Caco-2 (cell line): ENCODE data around the gene R3HDM2. TPM values are rescaled to one million over a fixed set of nuclear protein-coding genes. Genes with fewer than 3 reads are reported as not detected.
"Not testable (repeated sequence)": the region's sequence is repeated elsewhere in the genome, so short reads cannot be mapped to it uniquely, and the experiment has no call there.

Experiments
- BruUV-seq: library from RNA; stranded (reverse); fragments of 400-500 nt; replicated peaks from 2 replicates; lab custom pipeline; 2021; lab: Mats Ljungman, UMichigan
- CTCF ChIA-PET: fragments of 300-600 bp; sonication (Branson Sonifier 250); formaldehyde crosslinking; loops from one replicate; lab custom pipeline; 2022; ENCODE audit warnings: antibody characterized with exemption; lab: Charles Lee
- POLR2A ChIA-PET: fragments of 300-600 bp; sonication (Branson Sonifier 250); formaldehyde crosslinking; loops from one replicate; lab custom pipeline; 2022; ENCODE audit warnings: antibody characterized with exemption; lab: Charles Lee
- DNase-seq, 2 experiments: peaks; one replicate each; pipeline versions ENCODE4 v3.0.0 to v3.0.0-alpha.2; 2020 to 2022
- H3K27me3 ChIP-seq: replicated peaks from 2 replicates; pipeline ENCODE4 v1.6.0; 2011; ENCODE audit warnings: low read length; ENCODE audit not compliant: control insufficient read depth, insufficient read depth
- H3K36me3 ChIP-seq: 2 replicates; pipeline ENCODE4 v1.5.1; 2011; ENCODE audit warnings: low read length; ENCODE audit not compliant: control insufficient read depth, insufficient read depth
- H3K4me1 ChIP-seq: fragments of 250-450 bp; sonication (Bioruptor Pico); 2 replicates; pipeline ENCODE4 v1.5.1; 2020; ENCODE audit warnings: mild to moderate bottlenecking
- H3K4me3 ChIP-seq: 2 replicates; pipeline ENCODE4 v1.5.1; 2011; ENCODE audit warnings: low read depth, mild to moderate bottlenecking, control low read depth, low read length
- H3K9me3 ChIP-seq: fragments of 250-450 bp; sonication (Bioruptor Pico); 2 replicates; pipeline ENCODE4 v1.5.1; 2020; ENCODE audit warnings: mild to moderate bottlenecking, moderate library complexity
- H3K27ac Mint-ChIP-seq: one replicate; pipeline ENCODE4 v1.8.0; 2022; ENCODE audit warnings: mixed read lengths; ENCODE audit not compliant: unreplicated experiment
- H3K27me3 Mint-ChIP-seq: one replicate; pipeline ENCODE4 v1.8.0; 2022; ENCODE audit warnings: mixed read lengths; ENCODE audit not compliant: insufficient read depth, unreplicated experiment
- H3K36me3 Mint-ChIP-seq: one replicate; pipeline ENCODE4 v1.8.0; 2022; ENCODE audit warnings: mild to moderate bottlenecking, mixed read lengths; ENCODE audit not compliant: insufficient read depth, unreplicated experiment
- H3K4me1 Mint-ChIP-seq: one replicate; pipeline ENCODE4 v1.8.0; 2022; ENCODE audit warnings: low read depth, mixed read lengths; ENCODE audit not compliant: unreplicated experiment
- H3K4me3 Mint-ChIP-seq: one replicate; pipeline ENCODE4 v1.8.0; 2022; ENCODE audit warnings: mild to moderate bottlenecking, moderate library complexity, mixed read lengths; ENCODE audit not compliant: unreplicated experiment
- H3K9me3 Mint-ChIP-seq: one replicate; pipeline ENCODE4 v1.8.0; 2022; ENCODE audit warnings: mixed read lengths; ENCODE audit not compliant: unreplicated experiment
- intact Hi-C: fragments of 100-400 bp; cut with micrococcal nuclease; formaldehyde crosslinking; loops from one replicate; pipeline ENCODE4 v1.10.0; 2022; ENCODE audit not compliant: unreplicated experiment
- total RNA-seq: library from RNA; stranded (reverse); gene quantifications from 2 replicates; pipeline ENCODE4 v1.2.3, GENCODE V29; 2022
- TF ChIP-seq, protein P1 (sequence below), 2 experiments: fragments of 200-600 bp in 1 of 2; IDR thresholded peaks; 1 replicate in 1 of 2; 2 replicates in 1 of 2; pipeline versions ENCODE4 v1.5.1 to v1.8.0; 2011 to 2022; ENCODE audit warnings: antibody characterized with exemption in 1 of 2, control low read depth in 1 of 2, inconsistent platforms in 1 of 2, low read depth in 1 of 2, low read length in 1 of 2, mild to moderate bottlenecking in 1 of 2, moderate library complexity in 1 of 2; ENCODE audit not compliant: insufficient read depth in 1 of 2, severe bottlenecking in 1 of 2, unreplicated experiment in 1 of 2

Gene R3HDM2
- total RNA-seq, 1 experiment from 2014 or later = 33.7 TPM

DNA sequence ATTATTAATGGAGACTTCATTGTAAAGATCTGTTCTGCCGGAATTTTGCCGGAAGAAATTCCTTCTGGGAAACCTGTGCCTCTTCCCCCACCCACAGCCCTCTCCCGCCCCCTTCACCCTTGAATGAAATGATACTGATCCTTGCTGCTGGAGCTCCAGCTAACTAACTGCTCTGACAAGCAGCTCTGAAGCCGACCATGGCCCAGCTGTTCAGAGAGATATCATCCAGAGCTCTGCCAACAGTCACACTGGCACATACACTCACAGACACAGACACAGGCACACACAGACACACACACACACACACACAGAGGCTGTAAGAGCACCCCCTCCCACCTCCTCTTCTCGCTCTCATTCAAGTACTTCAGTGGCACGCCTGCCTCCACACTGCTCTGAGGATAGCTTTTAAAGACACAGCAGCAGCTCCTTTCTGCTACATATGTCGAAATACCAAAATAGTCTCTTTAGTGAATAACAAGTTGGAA, 88.6 kb downstream of the R3HDM2 start:
- no peak overlapping the region for H3K27ac Mint-ChIP-seq
- no TSS peak for BruUV-seq
- H3K4me3 Mint-ChIP-seq = no peak overlapping the region

DNA sequence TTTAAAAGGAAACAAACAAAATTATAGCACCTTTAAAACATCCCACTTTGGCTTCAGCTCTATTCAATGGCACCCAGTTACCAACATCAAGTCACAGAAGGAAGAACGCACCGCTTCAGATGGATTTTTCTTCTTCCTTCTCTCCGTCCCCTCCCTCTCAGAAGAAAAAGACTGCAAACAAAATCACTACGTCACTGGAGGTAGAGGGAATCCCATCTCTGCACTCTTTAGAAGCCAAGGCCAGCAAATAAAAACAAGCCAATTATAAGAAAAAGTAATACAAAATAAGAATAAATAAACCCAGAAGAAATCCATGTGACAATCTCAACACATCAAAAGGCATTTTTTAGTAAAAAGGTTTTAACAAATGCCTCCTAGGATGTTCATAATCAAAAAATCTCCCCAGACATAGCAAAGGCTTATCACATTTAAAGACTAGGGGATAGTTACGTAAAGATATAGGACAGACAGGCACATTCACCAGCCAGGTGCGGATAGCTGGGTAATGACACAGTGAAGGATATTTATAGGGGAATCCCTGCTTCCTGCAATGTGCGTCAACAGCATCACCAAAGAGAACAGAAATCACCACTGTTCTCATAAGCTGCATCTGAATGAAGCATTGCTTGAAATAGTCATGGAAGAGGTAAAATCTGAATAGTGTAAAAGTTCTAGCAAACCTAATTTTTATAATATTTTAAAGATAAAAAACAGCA, 89.4 kb downstream of the R3HDM2 start:
- H3K4me3 ChIP-seq = no peak overlapping the region
- ChIA-PET CTCF (no interaction called here), POLR2A (no interaction called here)
- no TSS peak for BruUV-seq
- no peaks in the 10 kb centered on the region; the same call in 1 of the 2 replicates for H3K4me1 ChIP-seq
- H3K27me3 Mint-ChIP-seq = no peaks in the 10 kb centered on the region
- intact Hi-C loops = no loop called here
- TF ChIP-seq, protein P1, sequence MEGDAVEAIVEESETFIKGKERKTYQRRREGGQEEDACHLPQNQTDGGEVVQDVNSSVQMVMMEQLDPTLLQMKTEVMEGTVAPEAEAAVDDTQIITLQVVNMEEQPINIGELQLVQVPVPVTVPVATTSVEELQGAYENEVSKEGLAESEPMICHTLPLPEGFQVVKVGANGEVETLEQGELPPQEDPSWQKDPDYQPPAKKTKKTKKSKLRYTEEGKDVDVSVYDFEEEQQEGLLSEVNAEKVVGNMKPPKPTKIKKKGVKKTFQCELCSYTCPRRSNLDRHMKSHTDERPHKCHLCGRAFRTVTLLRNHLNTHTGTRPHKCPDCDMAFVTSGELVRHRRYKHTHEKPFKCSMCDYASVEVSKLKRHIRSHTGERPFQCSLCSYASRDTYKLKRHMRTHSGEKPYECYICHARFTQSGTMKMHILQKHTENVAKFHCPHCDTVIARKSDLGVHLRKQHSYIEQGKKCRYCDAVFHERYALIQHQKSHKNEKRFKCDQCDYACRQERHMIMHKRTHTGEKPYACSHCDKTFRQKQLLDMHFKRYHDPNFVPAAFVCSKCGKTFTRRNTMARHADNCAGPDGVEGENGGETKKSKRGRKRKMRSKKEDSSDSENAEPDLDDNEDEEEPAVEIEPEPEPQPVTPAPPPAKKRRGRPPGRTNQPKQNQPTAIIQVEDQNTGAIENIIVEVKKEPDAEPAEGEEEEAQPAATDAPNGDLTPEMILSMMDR (IDR thresholded peaks at IDR 0.05; ENCODE audit: insufficient read depth in 1 of 2, low read depth in 1 of 2, low read length in 1 of 2, severe bottlenecking in 1 of 2, unreplicated experiment in 1 of 2) = no peak
- no peaks in the 10 kb centered on the region for H3K4me1 Mint-ChIP-seq
- no peaks in the 10 kb centered on the region for H3K36me3 Mint-ChIP-seq
- no peaks in the 10 kb centered on the region for H3K36me3 ChIP-seq
- H3K27ac Mint-ChIP-seq = no peak overlapping the region
- DNase-seq = no peak
- H3K9me3 Mint-ChIP-seq = no peaks in the 10 kb centered on the region
- H3K9me3 ChIP-seq = no peaks in the 10 kb centered on the region
- no peaks in the 10 kb centered on the region for H3K27me3 ChIP-seq
- H3K4me3 Mint-ChIP-seq = no peak overlapping the region

More for the DNA sequence above, 88.6 kb downstream of the R3HDM2 start:
- Histone ChIP-seq H3K9me3 (no peaks in the 10 kb centered on the region; the same call in 1 of the 2 replicates), H3K4me1 (no peaks in the 10 kb centered on the region; the same call in 1 of the 2 replicates), H3K36me3 (no peaks in the 10 kb centered on the region), H3K27me3 (no peaks in the 10 kb centered on the region), H3K4me3 (no peak overlapping the region)
- TF ChIP-seq, protein P1 (IDR thresholded peaks at IDR 0.05; ENCODE audit: insufficient read depth in 1 of 2, low read depth in 1 of 2, low read length in 1 of 2, severe bottlenecking in 1 of 2, unreplicated experiment in 1 of 2) = no peak
- CTCF ChIA-PET = interaction anchor here (1.2 kb wide), 1 partner anchor 110 kb away, joined by 4 read pairs; no protein-coding TSS in a partner anchor
- H3K9me3 Mint-ChIP-seq = no peaks in the 10 kb centered on the region
- H3K27me3 Mint-ChIP-seq = no peaks in the 10 kb centered on the region
- H3K36me3 Mint-ChIP-seq = no peaks in the 10 kb centered on the region
- intact Hi-C loops = no loop called here
- POLR2A ChIA-PET = interaction anchor here (0.6 kb wide), 1 partner anchor 1120 kb away, joined by 3 read pairs; the partner anchor contains the start of gene RNF41
- no peaks in the 10 kb centered on the region for H3K4me1 Mint-ChIP-seq
- DNase-seq = no peak

DNA sequence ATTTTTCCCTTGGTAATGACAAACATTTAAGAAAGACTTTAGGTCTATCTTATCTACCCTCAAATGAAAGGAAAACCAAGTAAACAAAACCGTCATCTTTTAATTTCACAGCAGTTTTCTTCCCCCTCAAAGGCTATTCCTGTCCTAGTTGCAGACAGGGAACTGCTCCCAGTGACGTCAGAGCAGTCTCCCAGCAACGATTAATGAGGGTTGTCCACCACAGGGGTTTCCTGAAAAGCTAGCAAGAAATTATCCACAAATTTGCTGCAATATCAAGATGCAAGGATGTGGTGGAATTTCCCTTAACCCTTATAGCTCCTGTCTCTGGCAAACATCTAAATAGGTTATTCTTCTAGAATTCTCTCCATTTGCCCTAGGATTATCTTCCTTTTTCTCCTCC, 90.7 kb downstream of the R3HDM2 start:
- BruUV-seq = no TSS peak

DNA sequence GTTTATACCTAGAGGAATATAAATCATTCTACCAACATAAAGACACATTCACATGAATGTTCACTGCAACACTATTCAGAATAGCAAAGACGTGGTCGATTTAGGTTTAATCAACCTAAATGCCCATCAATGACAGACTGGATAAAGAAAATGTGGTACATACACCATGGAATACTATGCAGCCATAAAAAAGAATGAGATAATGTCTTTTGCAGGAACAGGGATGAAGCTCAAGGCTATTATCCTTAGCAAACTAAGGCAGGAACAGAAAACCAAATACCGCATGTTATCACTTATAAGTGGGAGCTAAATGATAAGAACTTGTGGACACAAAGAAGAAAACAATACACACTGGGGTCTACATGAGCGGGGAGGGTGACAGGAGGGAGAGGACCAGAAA, 94.5 kb downstream of the R3HDM2 start:
- H3K4me1 ChIP-seq, H3K27ac Mint-ChIP-seq, H3K4me3 ChIP-seq, H3K27me3 ChIP-seq, H3K36me3 ChIP-seq, DNase-seq, H3K27me3 Mint-ChIP-seq, H3K4me1 Mint-ChIP-seq, H3K4me3 Mint-ChIP-seq, intact Hi-C loops, H3K9me3 ChIP-seq, BruUV-seq, H3K36me3 Mint-ChIP-seq, H3K9me3 Mint-ChIP-seq: not testable (repeated sequence)
- POLR2A ChIA-PET = interaction anchor here (0.6 kb wide), 1 partner anchor 184 kb away, joined by 3 read pairs; the partner anchor contains the start of gene DDIT3
- CTCF ChIA-PET = interaction anchor here (0.7 kb wide), 1 partner anchor 68 kb away, joined by 3 read pairs; no protein-coding TSS in a partner anchor

More for the DNA sequence above, 90.7 kb downstream of the R3HDM2 start:
- CTCF ChIA-PET = interaction anchor here (1.1 to 1.6 kb wide), 2 partner anchors 33 to 113 kb away, joined by 3 to 4 read pairs; no protein-coding TSS in a partner anchor
- TF ChIP-seq, protein P1 (IDR thresholded peaks at IDR 0.05; ENCODE audit: insufficient read depth in 1 of 2, low read depth in 1 of 2, low read length in 1 of 2, severe bottlenecking in 1 of 2, unreplicated experiment in 1 of 2) = no peak
- intact Hi-C loops = no loop called here
- H3K4me3 Mint-ChIP-seq = no peak overlapping the region
- H3K4me1 Mint-ChIP-seq = no peaks in the 10 kb centered on the region
- no peak overlapping the region for H3K27ac Mint-ChIP-seq
- DNase-seq = no peak
- H3K4me3 ChIP-seq = no peak overlapping the region
- POLR2A ChIA-PET = interaction anchor here (0.6 kb wide), 1 partner anchor 61 kb away, joined by 3 read pairs; no protein-coding TSS in a partner anchor
- no peaks in the 10 kb centered on the region for H3K27me3 ChIP-seq
- H3K4me1 ChIP-seq = no peaks in the 10 kb centered on the region; the same call in 1 of the 2 replicates
- no peaks in the 10 kb centered on the region for H3K36me3 Mint-ChIP-seq
- no peaks in the 10 kb centered on the region for H3K36me3 ChIP-seq
- H3K9me3 ChIP-seq = no peaks in the 10 kb centered on the region
- no peaks in the 10 kb centered on the region for H3K27me3 Mint-ChIP-seq
- no peaks in the 10 kb centered on the region for H3K9me3 Mint-ChIP-seq
